Astrocyte (in vitro differentiated cells and primary cell): ENCODE data around the gene MAGEB17. TPM values are rescaled to one million over a fixed set of nuclear protein-coding genes. Genes with fewer than 3 reads are reported as not detected.
"Not testable (repeated sequence)": the region's sequence is repeated elsewhere in the genome, so short reads cannot be mapped to it uniquely, and the experiment has no call there.

Experiments used
- DNase-seq: peaks from one replicate; pipeline ENCODE4 v3.0.0-alpha.2; 2010; ENCODE audit warnings: low read depth
- FAIRE-seq: peaks from 2 replicates; lab custom pipeline; 2011; peaks lifted over from hg19 to GRCh38; lab: Jason Lieb, UNC
- H2AFZ ChIP-seq: 2 replicates; pipeline ENCODE4 v1.6.0; 2012; ENCODE audit warnings: low read depth, low read length, inconsistent platforms
- H3K27ac ChIP-seq: 2 replicates; pipeline ENCODE4 v1.5.1; 2011; ENCODE audit warnings: low read depth, low read length, inconsistent platforms
- H3K27me3 ChIP-seq: 2 replicates; pipeline ENCODE4 v1.6.0; 2011; ENCODE audit warnings: low read length, inconsistent platforms; ENCODE audit not compliant: insufficient read depth
- H3K36me3 ChIP-seq: 2 replicates; pipeline ENCODE4 v1.5.1; 2011; ENCODE audit warnings: low read length, inconsistent platforms; ENCODE audit not compliant: insufficient read depth
- H3K4me1 ChIP-seq: 2 replicates; pipeline ENCODE4 v1.5.1; 2011; ENCODE audit warnings: low read length, inconsistent platforms; ENCODE audit not compliant: insufficient read depth
- H3K4me2 ChIP-seq: 2 replicates; pipeline ENCODE4 v1.6.0; 2012; ENCODE audit warnings: low read length, inconsistent platforms
- H3K4me3 ChIP-seq: 2 replicates; pipeline ENCODE4 v1.5.1; 2011; ENCODE audit warnings: low read depth, mild to moderate bottlenecking, low read length, inconsistent platforms; ENCODE audit not compliant: insufficient read depth
- H3K79me2 ChIP-seq: 2 replicates; pipeline ENCODE4 v1.6.0; 2012; ENCODE audit warnings: mild to moderate bottlenecking, low read length, inconsistent platforms; ENCODE audit not compliant: insufficient read depth
- H3K9ac ChIP-seq: 2 replicates; pipeline ENCODE4 v1.6.0; 2012; ENCODE audit warnings: mild to moderate bottlenecking, low read length, inconsistent platforms
- H3K9me3 ChIP-seq: 2 replicates; pipeline ENCODE4 v1.5.1; 2012; ENCODE audit warnings: low read depth, mild to moderate bottlenecking, low read length, inconsistent platforms; ENCODE audit not compliant: insufficient read depth
- H4K20me1 ChIP-seq: 2 replicates; pipeline ENCODE4 v1.6.0; 2012; ENCODE audit warnings: low read length, inconsistent platforms; ENCODE audit not compliant: insufficient read depth
- H3K27ac Mint-ChIP-seq: one replicate; pipeline ENCODE4 v1.8.0; 2021; ENCODE audit warnings: mild to moderate bottlenecking, mixed read lengths; ENCODE audit not compliant: unreplicated experiment
- H3K27me3 Mint-ChIP-seq: one replicate; pipeline ENCODE4 v1.8.0; 2021; ENCODE audit warnings: low read depth, mixed read lengths; ENCODE audit not compliant: unreplicated experiment
- H3K36me3 Mint-ChIP-seq: one replicate; pipeline ENCODE4 v1.8.0; 2021; ENCODE audit warnings: low read depth, mixed read lengths; ENCODE audit not compliant: unreplicated experiment
- H3K4me1 Mint-ChIP-seq: one replicate; pipeline ENCODE4 v1.8.0; 2021; ENCODE audit warnings: low read depth, mixed read lengths; ENCODE audit not compliant: unreplicated experiment
- H3K4me3 Mint-ChIP-seq: one replicate; pipeline ENCODE4 v1.8.0; 2021; ENCODE audit warnings: mild to moderate bottlenecking, moderate library complexity, mixed read lengths; ENCODE audit not compliant: unreplicated experiment
- H3K9me3 Mint-ChIP-seq: one replicate; pipeline ENCODE4 v1.8.0; 2021; ENCODE audit warnings: mild to moderate bottlenecking, mixed read lengths; ENCODE audit not compliant: unreplicated experiment
- EZH2 ChIP-seq: IDR thresholded peaks from 2 replicates; pipeline ENCODE4 v1.6.1; 2012; ENCODE audit warnings: mild to moderate bottlenecking, low read length, inconsistent platforms; ENCODE audit not compliant: insufficient read depth
- total RNA-seq: library from RNA; stranded (reverse); gene quantifications from 2 replicates; pipeline ENCODE4 v1.2.1, GENCODE V29; 2021
- TF ChIP-seq, protein P1 (sequence below): IDR thresholded peaks from 2 replicates; pipeline ENCODE4 v1.5.1; 2011; ENCODE audit warnings: low read depth, mild to moderate bottlenecking, inconsistent platforms, low read length, moderate library complexity; ENCODE audit not compliant: insufficient read depth

Gene MAGEB17
- total RNA-seq, 1 donor from 2014 or later = not detected

- no peak for DNase-seq
- Histone ChIP-seq H3K9me3 (no peaks in the 10 kb centered on the region), H3K4me1 (peaks cover 14% of the 10 kb centered on the region), H3K4me2 (no peak overlapping the region), H3K27me3 (no peaks in the 10 kb centered on the region), H3K4me3 (no peak overlapping the region), H2AFZ (no peak overlapping the region), H3K9ac (no peak overlapping the region), H3K27ac (no peak overlapping the region), H4K20me1 (no peaks in the 10 kb centered on the region), H3K79me2 (no peaks in the 10 kb centered on the region), H3K36me3 (no peaks in the 10 kb centered on the region)
- Mint-ChIP-seq H3K9me3 (no peaks in the 10 kb centered on the region), H3K27me3 (no peaks in the 10 kb centered on the region), H3K36me3 (no peaks in the 10 kb centered on the region), H3K4me1 (peaks cover 11% of the 10 kb centered on the region), H3K27ac (no peak overlapping the region), H3K4me3 (no peak overlapping the region)
- TF ChIP-seq EZH2 = no peak
- TF ChIP-seq, protein P1, sequence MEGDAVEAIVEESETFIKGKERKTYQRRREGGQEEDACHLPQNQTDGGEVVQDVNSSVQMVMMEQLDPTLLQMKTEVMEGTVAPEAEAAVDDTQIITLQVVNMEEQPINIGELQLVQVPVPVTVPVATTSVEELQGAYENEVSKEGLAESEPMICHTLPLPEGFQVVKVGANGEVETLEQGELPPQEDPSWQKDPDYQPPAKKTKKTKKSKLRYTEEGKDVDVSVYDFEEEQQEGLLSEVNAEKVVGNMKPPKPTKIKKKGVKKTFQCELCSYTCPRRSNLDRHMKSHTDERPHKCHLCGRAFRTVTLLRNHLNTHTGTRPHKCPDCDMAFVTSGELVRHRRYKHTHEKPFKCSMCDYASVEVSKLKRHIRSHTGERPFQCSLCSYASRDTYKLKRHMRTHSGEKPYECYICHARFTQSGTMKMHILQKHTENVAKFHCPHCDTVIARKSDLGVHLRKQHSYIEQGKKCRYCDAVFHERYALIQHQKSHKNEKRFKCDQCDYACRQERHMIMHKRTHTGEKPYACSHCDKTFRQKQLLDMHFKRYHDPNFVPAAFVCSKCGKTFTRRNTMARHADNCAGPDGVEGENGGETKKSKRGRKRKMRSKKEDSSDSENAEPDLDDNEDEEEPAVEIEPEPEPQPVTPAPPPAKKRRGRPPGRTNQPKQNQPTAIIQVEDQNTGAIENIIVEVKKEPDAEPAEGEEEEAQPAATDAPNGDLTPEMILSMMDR = no peak
- FAIRE-seq = peak; percentile 32
These were observed 10.5 kb upstream of the MAGEB17 start for GRCh38 chrX:16156692-16157331.

- Histone ChIP-seq H2AFZ (peak overlapping the region; percentile 32), H3K9ac (peak overlapping the region; percentile 60), H3K27ac (peak overlapping the region; percentile 83), H3K27me3 (no peaks in the 10 kb centered on the region), H3K79me2 (no peaks in the 10 kb centered on the region), H3K36me3 (no peaks in the 10 kb centered on the region), H3K4me1 (peaks cover 14% of the 10 kb centered on the region), H3K4me2 (peak overlapping the region; percentile 62), H3K9me3 (no peaks in the 10 kb centered on the region), H4K20me1 (no peaks in the 10 kb centered on the region), H3K4me3 (no peak overlapping the region)
- Mint-ChIP-seq H3K9me3 (no peaks in the 10 kb centered on the region), H3K36me3 (no peaks in the 10 kb centered on the region), H3K27ac (peak overlapping the region; percentile 91), H3K4me3 (no peak overlapping the region), H3K4me1 (peaks cover 14% of the 10 kb centered on the region), H3K27me3 (no peaks in the 10 kb centered on the region)
- DNase-seq (peak; percentile 94), FAIRE-seq (peak; percentile 100)
- TF ChIP-seq EZH2 = no peak
These were observed 6.6 kb upstream of the MAGEB17 start for GRCh38 chrX:16160729-16161128.

GRCh38 chrX:16161173-16161572, 6.1 kb upstream of the MAGEB17 start:
- not testable (repeated sequence) for H3K9me3 Mint-ChIP-seq, H3K36me3 Mint-ChIP-seq, H3K36me3 ChIP-seq, H3K27me3 Mint-ChIP-seq, DNase-seq, H3K79me2 ChIP-seq, FAIRE-seq, H2AFZ ChIP-seq, H3K9me3 ChIP-seq, H3K27me3 ChIP-seq, H4K20me1 ChIP-seq, H3K4me3 Mint-ChIP-seq, H3K4me3 ChIP-seq
- H3K27ac ChIP-seq = peak overlapping the region; percentile 83
- peaks cover 14% of the 10 kb centered on the region for H3K4me1 ChIP-seq
- H3K4me1 Mint-ChIP-seq = peaks cover 14% of the 10 kb centered on the region
- H3K9ac ChIP-seq = peak overlapping the region; percentile 60
- H3K4me2 ChIP-seq = peak overlapping the region; percentile 43
- peak overlapping the region; percentile 91 for H3K27ac Mint-ChIP-seq
